WERI-Rb-1 (cell line): ENCODE measurements around the gene DLGAP4.

Experiments
- DNase-seq: peaks from one replicate; pipeline ENCODE4 v3.0.0-alpha.2; 2020
- H3K27ac ChIP-seq: fragments of 250-450 bp; sonication (Bioruptor Pico); 2 replicates; pipeline ENCODE4 v1.5.1; 2020; ENCODE audit warnings: mild to moderate bottlenecking, moderate library complexity
- H3K27me3 ChIP-seq: fragments of 250-450 bp; sonication (Bioruptor Pico); 2 replicates; pipeline ENCODE4 v1.5.1; 2021; ENCODE audit warnings: mild to moderate bottlenecking, low read depth, moderate library complexity; ENCODE audit not compliant: insufficient read depth, severe bottlenecking
- H3K36me3 ChIP-seq: fragments of 250-450 bp; sonication (Bioruptor Pico); 2 replicates; pipeline ENCODE4 v1.5.1; 2020; ENCODE audit warnings: mild to moderate bottlenecking, moderate library complexity
- H3K4me3 ChIP-seq: 2 replicates; pipeline ENCODE4 v1.5.1; 2011; ENCODE audit warnings: low read depth, mild to moderate bottlenecking, control low read depth, low read length
- H3K9me3 ChIP-seq: fragments of 250-450 bp; sonication (Bioruptor Pico); 2 replicates; pipeline ENCODE4 v1.5.1; 2021; ENCODE audit warnings: mild to moderate bottlenecking, moderate library complexity; ENCODE audit not compliant: severe bottlenecking
- CTCF ChIP-seq: IDR thresholded peaks from 2 replicates; pipeline ENCODE4 v1.5.1; 2011; ENCODE audit warnings: low read depth, mild to moderate bottlenecking, control low read depth, inconsistent platforms, low read length

The DLGAP4 gene

GRCh38 chr20:36335206-36335870 is 29.2 kb downstream of the DLGAP4 start:
- no peaks in the 10 kb centered on the region for H3K9me3 ChIP-seq
- H3K27me3 ChIP-seq = no peaks in the 10 kb centered on the region
- no peak for DNase-seq
- no peak overlapping the region for H3K27ac ChIP-seq
- H3K36me3 ChIP-seq = no peaks in the 10 kb centered on the region
- no peak for TF ChIP-seq CTCF
- H3K4me3 ChIP-seq = no peak overlapping the region

- H3K27ac ChIP-seq = no peak overlapping the region
- no peak for TF ChIP-seq CTCF
Observed at GRCh38 chr20:36336204-36336603, 30.1 kb downstream of the DLGAP4 start.

GRCh38 chr20:36336954-36337704 is 31.0 kb downstream of the DLGAP4 start:
- Histone ChIP-seq H3K27ac (no peak overlapping the region), H3K27me3 (no peaks in the 10 kb centered on the region), H3K36me3 (no peaks in the 10 kb centered on the region), H3K9me3 (no peaks in the 10 kb centered on the region), H3K4me3 (no peak overlapping the region)
- no peak for TF ChIP-seq CTCF
- no peak for DNase-seq

More at GRCh38 chr20:36336204-36336603, 30.1 kb downstream of the DLGAP4 start:
- no peaks in the 10 kb centered on the region for H3K9me3 ChIP-seq
- no peaks in the 10 kb centered on the region for H3K27me3 ChIP-seq
- no peak overlapping the region for H3K4me3 ChIP-seq
- H3K36me3 ChIP-seq = no peaks in the 10 kb centered on the region
- no peak for DNase-seq

GRCh38 chr20:36337886-36338285 is 31.7 kb downstream of the DLGAP4 start:
- no peaks in the 10 kb centered on the region for H3K9me3 ChIP-seq
- no peak overlapping the region for H3K27ac ChIP-seq
- DNase-seq = no peak
- H3K4me3 ChIP-seq = no peak overlapping the region
- H3K27me3 ChIP-seq = no peaks in the 10 kb centered on the region
- no peak for TF ChIP-seq CTCF
- no peaks in the 10 kb centered on the region for H3K36me3 ChIP-seq

GRCh38 chr20:36339646-36340592 is 33.8 kb downstream of the DLGAP4 start:
- Histone ChIP-seq H3K27ac (no peak overlapping the region), H3K36me3 (no peaks in the 10 kb centered on the region), H3K27me3 (no peaks in the 10 kb centered on the region), H3K4me3 (no peak overlapping the region), H3K9me3 (no peaks in the 10 kb centered on the region)
- DNase-seq = no peak
- no peak for TF ChIP-seq CTCF
